Thyroid gland (tissue), 4 donors: Measurements from ENCODE around the gene FRMD8. TPM values are rescaled to one million over a fixed set of nuclear protein-coding genes. Genes with fewer than 3 reads are reported as not detected.

ENCODE experiments used
- DNase-seq, 2 donors: peaks; one replicate each; pipeline ENCODE4 v3.0.0-alpha.2; 2019
- H3K27ac ChIP-seq, 3 donors: fragments of 200-600 bp; sonication (generic); 1 replicate in 2 of 3; 2 replicates in 1 of 3; pipeline ENCODE4 v1.5.1; 2016 to 2019; ENCODE audit warnings: mild to moderate bottlenecking in 1 of 3, moderate library complexity in 1 of 3
- H3K27me3 ChIP-seq: fragments of 200-600 bp; sonication (generic); one replicate; pipeline ENCODE4 v1.5.1; 2019
- H3K36me3 ChIP-seq, 2 donors: fragments of 200-600 bp; sonication (generic); one replicate each; pipeline ENCODE4 v1.5.1; 2016 to 2019
- H3K4me1 ChIP-seq, 2 donors: fragments of 200-600 bp; sonication (generic); one replicate each; pipeline ENCODE4 v1.5.1; 2017 to 2019
- H3K4me3 ChIP-seq, 3 donors: fragments of 200-600 bp; sonication (generic); replicated peaks in 1 of 3; 1 replicate in 2 of 3; 2 replicates in 1 of 3; pipeline ENCODE4 v1.5.1; 2016; ENCODE audit warnings: mild to moderate bottlenecking in 1 of 3
- H3K9me3 ChIP-seq: fragments of 200-600 bp; sonication (generic); one replicate; pipeline ENCODE4 v1.5.1; 2017
- CTCF ChIP-seq, 6 experiments: fragments of 200-600 bp in 3 of 6; fragments of 450-650 bp in 3 of 6; sonication (generic) in 3 of 6; IDR thresholded peaks; one replicate each; pipeline ENCODE4 v1.5.1; 2016 to 2019; ENCODE audit warnings: antibody characterized with exemption in 6 of 6, mild to moderate bottlenecking in 2 of 6, inconsistent platforms in 1 of 6, moderate library complexity in 1 of 6
- POLR2A ChIP-seq, 2 donors: fragments of 450-650 bp; IDR thresholded peaks; one replicate each; pipeline ENCODE4 v1.6.1; 2017; ENCODE audit warnings: antibody characterized with exemption in 2 of 2, mild to moderate bottlenecking in 2 of 2, moderate library complexity in 1 of 2
- WGBS, 2 donors: methylation state at CpG; one replicate each; pipeline ENCODE4 v1.1.5; 2017; 5-methylcytosine and 5-hydroxymethylcytosine counted together
- intact Hi-C: fragments of 100-400 bp; cut with DNase I; formaldehyde crosslinking; loops from one replicate; pipeline ENCODE4 v1.15.1; 2023
- total RNA-seq, 4 donors: library from RNA; depleted of rRNA; stranded (reverse); fragments of >200 nt; gene quantifications; one replicate each; pipeline ENCODE4 v1.2.3, GENCODE V29; 2016

The FRMD8 gene
- total RNA-seq, 4 donors from 2014 or later = 22.5 to 44.9 (median 31.0) TPM

DNA sequence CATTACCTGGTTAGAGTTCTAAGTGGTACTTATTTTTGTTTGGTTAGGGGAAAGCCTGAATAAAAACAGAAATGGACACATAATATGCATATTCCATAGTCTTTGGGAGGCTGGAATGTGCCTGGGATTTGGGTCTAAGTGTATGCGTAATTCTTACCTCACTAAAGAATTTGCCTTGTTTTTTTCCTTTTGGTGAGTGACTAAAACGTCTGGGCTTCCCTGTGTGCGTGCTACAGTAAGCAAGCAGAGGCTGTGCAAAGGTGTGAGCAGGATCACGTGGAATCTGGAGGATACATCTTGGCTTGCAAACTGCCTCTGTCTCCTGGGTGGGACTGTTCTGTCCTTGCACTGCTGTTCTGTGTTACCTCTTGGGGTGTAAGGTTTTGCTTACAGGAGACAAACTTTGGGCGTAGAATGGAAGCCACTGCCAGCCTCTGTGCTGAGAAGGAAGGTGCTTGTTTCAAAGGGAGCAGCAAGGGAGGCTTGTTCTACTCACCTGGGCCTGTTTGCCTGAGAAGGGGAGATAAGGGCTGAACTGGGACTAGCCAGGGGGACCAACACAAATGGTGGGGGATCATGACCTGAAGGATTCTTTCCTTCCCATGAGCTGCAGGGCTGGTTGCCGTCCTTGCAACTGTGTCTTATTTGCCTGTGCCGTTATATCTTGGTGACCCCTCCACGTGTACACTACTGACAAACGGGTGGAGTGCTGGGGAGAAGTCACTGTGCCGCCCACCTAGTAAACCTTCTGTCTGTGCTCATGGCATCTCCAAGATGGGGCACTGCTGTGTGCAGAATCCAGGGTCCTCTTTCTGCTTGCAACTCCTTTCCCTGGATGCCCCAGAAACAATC is 40.6 kb downstream of the FRMD8 start:
- Histone ChIP-seq H3K4me3 (peak overlapping the region; percentile 66 to 94 (median 85)), H3K36me3 (peaks cover 37 to 53% of the 10 kb centered on the region in 2 donors), H3K4me1 (peaks cover 7 to 9% of the 10 kb centered on the region in 2 donors), H3K9me3 (no peaks in the 10 kb centered on the region), H3K27me3 (no peaks in the 10 kb centered on the region), H3K27ac (peak overlapping the region; percentile 98 to 100 (median 100))
- peak; percentile 48 to 58 for DNase-seq
- TF ChIP-seq CTCF (IDR thresholded peaks at IDR 0.05) (no peak), POLR2A (IDR thresholded peaks at IDR 0.05) (peak in 1 of 2 donors; percentile 75)
- intact Hi-C loops = no loop called here
- 7 to 8% methylated on average over 10 of the region's 10 CpGs for WGBS, 2 donors

GRCh38 chr11:65427691-65428577 is 41.5 kb downstream of the FRMD8 start:
- intact Hi-C loops = no loop called here
- Histone ChIP-seq H3K27me3 (no peaks in the 10 kb centered on the region), H3K9me3 (no peaks in the 10 kb centered on the region), H3K4me3 (peak overlapping the region; percentile 66 to 94 (median 85)), H3K36me3 (peaks cover 37 to 53% of the 10 kb centered on the region in 2 donors), H3K27ac (peak overlapping the region; percentile 98 to 100 (median 100)), H3K4me1 (peaks cover 9 to 11% of the 10 kb centered on the region in 2 donors)
- peak; percentile 58 to 63 for DNase-seq
- TF ChIP-seq CTCF (IDR thresholded peaks at IDR 0.05) = no peak
- peak in 1 of 2 donors; percentile 65 for TF ChIP-seq POLR2A (IDR thresholded peaks at IDR 0.05)
- WGBS, 2 donors = 8 to 10% methylated on average over 11 of the region's 11 CpGs

DNA sequence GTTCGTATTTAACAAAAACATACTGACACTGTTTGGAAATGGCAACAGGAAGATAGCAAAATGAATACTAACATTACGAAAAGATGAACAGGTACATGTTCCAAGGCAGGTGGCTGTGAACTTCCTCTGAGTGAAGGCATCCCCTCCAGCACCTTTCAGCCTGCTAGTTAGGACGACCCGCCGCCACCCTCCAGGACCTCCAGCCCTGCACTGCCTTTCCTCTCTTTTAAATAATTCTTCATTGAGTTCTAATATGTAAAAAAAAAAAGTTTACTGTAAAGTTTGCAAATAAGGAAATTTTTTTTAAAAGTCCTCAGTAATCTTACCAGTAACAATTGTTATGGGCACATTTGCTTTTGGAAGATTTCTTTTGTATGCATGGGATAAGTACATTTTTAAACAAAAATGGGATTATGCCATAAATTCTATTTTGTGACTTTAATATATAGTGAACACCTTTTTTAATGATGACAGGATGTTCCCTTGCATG is 42.2 kb downstream of the FRMD8 start:
- Histone ChIP-seq H3K4me1 (peaks cover 16 to 17% of the 10 kb centered on the region in 2 donors), H3K36me3 (peaks cover 37 to 50% of the 10 kb centered on the region in 2 donors), H3K27ac (peak overlapping the region; percentile 98 to 100 (median 100)), H3K4me3 (peak overlapping the region in 2 of 3 donors; percentile 85 to 94), H3K27me3 (no peaks in the 10 kb centered on the region), H3K9me3 (no peaks in the 10 kb centered on the region)
- 18 to 31% methylated on average over 5 of the region's 5 CpGs for WGBS, 2 donors
- peak in 1 of 2 donors; percentile 52 for DNase-seq
- intact Hi-C loops = no loop called here
- TF ChIP-seq CTCF (IDR thresholded peaks at IDR 0.05) (no peak), POLR2A (IDR thresholded peaks at IDR 0.05) (no peak)

GRCh38 chr11:65429068-65429681 is 42.7 kb downstream of the FRMD8 start:
- H3K36me3 ChIP-seq = peaks cover 34 to 45% of the 10 kb centered on the region in 2 donors
- TF ChIP-seq POLR2A (IDR thresholded peaks at IDR 0.05) = peak in 1 of 2 donors; percentile 32
- TF ChIP-seq CTCF (IDR thresholded peaks at IDR 0.05) = no peak
- intact Hi-C loops = no loop called here
- 10 to 17% methylated on average over 9 of the region's 9 CpGs for WGBS, 2 donors
- peak overlapping the region; percentile 98 to 100 (median 100) for H3K27ac ChIP-seq
- DNase-seq = peak in 1 of 2 donors; percentile 47
- H3K4me3 ChIP-seq = peak overlapping the region in 2 of 3 donors; percentile 85 to 94
- H3K9me3 ChIP-seq = no peaks in the 10 kb centered on the region
- peaks cover 21 to 22% of the 10 kb centered on the region in 2 donors for H3K4me1 ChIP-seq
- no peaks in the 10 kb centered on the region for H3K27me3 ChIP-seq
